Activated CD4-positive, alpha-beta T cell treated with anti-CD3 and anti-CD28 coated beads, Interleukin-2, amount 10 ng/mL, durations not matched to agents 7 days and 5 days (primary cell): ENCODE results near the gene DCLK1. TPM values are rescaled to one million over a fixed set of nuclear protein-coding genes. Genes with fewer than 3 reads are reported as not detected.
"Not testable (repeated sequence)": the region's sequence is repeated elsewhere in the genome, so short reads cannot be mapped to it uniquely, and the experiment has no call there.

ENCODE experiments used
- CTCF ChIA-PET: fragments of 350-600 bp; sonication (Branson Sonifier 250); formaldehyde crosslinking; loops from one replicate; lab custom pipeline; 2021; ENCODE audit warnings: antibody characterized with exemption; lab: Charles Lee
- POLR2A ChIA-PET: fragments of 350-600 bp; sonication (Branson Sonifier 250); formaldehyde crosslinking; loops from one replicate; lab custom pipeline; 2021; ENCODE audit warnings: antibody characterized with exemption; lab: Charles Lee
- DNase-seq: peaks from one replicate; pipeline ENCODE4 v3.0.0-alpha.2; 2020
- H3K27ac Mint-ChIP-seq: one replicate; pipeline ENCODE4 v1.8.0; 2021; ENCODE audit warnings: mild to moderate bottlenecking, moderate library complexity, mixed read lengths
- H3K27me3 Mint-ChIP-seq: one replicate; pipeline ENCODE4 v1.8.0; 2021; ENCODE audit warnings: mixed read lengths
- H3K36me3 Mint-ChIP-seq: one replicate; pipeline ENCODE4 v1.8.0; 2021; ENCODE audit warnings: low read depth, mixed read lengths
- H3K4me1 Mint-ChIP-seq: one replicate; pipeline ENCODE4 v1.8.0; 2021; ENCODE audit warnings: mixed read lengths
- H3K4me3 Mint-ChIP-seq: one replicate; pipeline ENCODE4 v1.8.0; 2021; ENCODE audit warnings: mild to moderate bottlenecking, moderate library complexity, mixed read lengths
- H3K9me3 Mint-ChIP-seq: one replicate; pipeline ENCODE4 v1.8.0; 2021; ENCODE audit warnings: mixed read lengths
- total RNA-seq, 2 experiments: library from RNA; stranded (reverse); gene quantifications; one replicate each; pipeline ENCODE4 v1.2.3, GENCODE V29; 2021

The DCLK1 gene
- total RNA-seq, 2 experiments from 2014 or later, result not detected

- no peaks in the 10 kb centered on the region for H3K36me3 Mint-ChIP-seq
- no peaks in the 10 kb centered on the region for H3K4me1 Mint-ChIP-seq
- POLR2A ChIA-PET, result no interaction called here
- peaks cover 14% of the 10 kb centered on the region for H3K27me3 Mint-ChIP-seq
- H3K4me3 Mint-ChIP-seq, result no peak overlapping the region
- DNase-seq, result no peak
- no peak overlapping the region for H3K27ac Mint-ChIP-seq
- CTCF ChIA-PET, result no interaction called here
- no peaks in the 10 kb centered on the region for H3K9me3 Mint-ChIP-seq
Observed at GRCh38 chr13:36125841-36126240, 5.3 kb downstream of the DCLK1 start.

DNA sequence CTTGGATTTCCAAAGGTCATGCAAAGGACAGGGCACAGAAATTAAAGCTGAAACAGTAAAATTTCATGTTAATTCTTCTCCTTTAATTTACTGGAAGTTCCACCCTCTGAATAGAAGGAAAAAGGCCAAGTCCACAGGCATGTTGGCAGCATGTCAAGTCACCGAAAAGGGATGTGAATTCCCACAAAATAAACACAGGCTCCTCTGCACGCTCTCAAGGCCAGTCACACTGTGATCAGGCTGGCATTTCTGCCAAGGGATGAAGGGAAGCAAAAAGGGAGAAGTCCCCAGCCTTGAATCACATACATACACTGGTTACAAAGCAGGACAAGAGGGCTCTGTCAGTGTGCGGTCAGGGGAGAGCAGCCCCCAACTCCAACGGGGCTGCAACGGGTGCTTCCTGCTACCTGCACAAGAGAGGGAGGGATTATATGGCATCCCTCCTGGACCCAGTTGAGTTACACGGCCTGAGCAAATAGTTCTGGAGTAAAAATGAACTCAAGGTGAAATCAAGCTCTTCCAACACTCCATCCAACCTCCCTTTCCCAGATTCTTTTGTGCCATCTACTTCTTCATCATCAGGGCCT, 6.9 kb downstream of the DCLK1 start:
- Mint-ChIP-seq H3K4me3 (no peak overlapping the region), H3K36me3 (no peaks in the 10 kb centered on the region), H3K4me1 (no peaks in the 10 kb centered on the region), H3K27me3 (peaks cover 2% of the 10 kb centered on the region), H3K27ac (no peak overlapping the region), H3K9me3 (no peaks in the 10 kb centered on the region)
- CTCF ChIA-PET, result no interaction called here
- POLR2A ChIA-PET, result no interaction called here
- no peak for DNase-seq

- H3K27me3 Mint-ChIP-seq, result no peaks in the 10 kb centered on the region
- DNase-seq, result no peak
- H3K4me3 Mint-ChIP-seq, result no peak overlapping the region
- H3K4me1 Mint-ChIP-seq, result no peaks in the 10 kb centered on the region
- POLR2A ChIA-PET, result no interaction called here
- H3K27ac Mint-ChIP-seq, result no peak overlapping the region
- no peaks in the 10 kb centered on the region for H3K9me3 Mint-ChIP-seq
- CTCF ChIA-PET, result no interaction called here
- no peaks in the 10 kb centered on the region for H3K36me3 Mint-ChIP-seq
Observed at GRCh38 chr13:36115306-36115705, 15.9 kb downstream of the DCLK1 start.

- Mint-ChIP-seq H3K9me3 (no peaks in the 10 kb centered on the region), H3K27me3 (no peaks in the 10 kb centered on the region), H3K36me3 (no peaks in the 10 kb centered on the region), H3K27ac (no peak overlapping the region), H3K4me1 (no peaks in the 10 kb centered on the region), H3K4me3 (no peak overlapping the region)
- ChIA-PET POLR2A (no interaction called here), CTCF (no interaction called here)
- no peak for DNase-seq
Observed at GRCh38 chr13:36114233-36114632, 16.9 kb downstream of the DCLK1 start.

DNA sequence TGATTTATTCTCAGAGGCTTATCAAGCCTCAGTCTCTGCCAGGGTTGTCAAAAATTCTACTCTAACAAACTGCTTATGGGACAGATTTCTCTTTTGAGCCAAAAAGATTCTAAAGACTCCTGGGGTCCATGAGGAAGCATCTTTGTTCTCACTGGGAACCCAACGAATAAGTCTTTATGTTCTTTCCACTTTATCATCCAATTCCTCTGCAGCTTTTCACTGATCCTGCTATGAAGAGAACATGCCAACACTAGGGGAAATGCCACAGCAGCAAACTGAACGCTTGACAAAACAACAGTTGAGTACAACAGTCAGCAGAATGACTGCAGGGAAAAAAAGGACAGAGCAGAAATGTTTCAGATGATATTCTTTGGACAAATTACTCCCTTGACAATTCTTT, 22.2 kb downstream of the DCLK1 start:
- POLR2A ChIA-PET, result no interaction called here
- Mint-ChIP-seq H3K36me3 (no peaks in the 10 kb centered on the region), H3K27ac (no peak overlapping the region), H3K4me3 (no peak overlapping the region), H3K27me3 (no peaks in the 10 kb centered on the region), H3K9me3 (no peaks in the 10 kb centered on the region), H3K4me1 (no peaks in the 10 kb centered on the region)
- DNase-seq, result no peak
- CTCF ChIA-PET, result no interaction called here

GRCh38 chr13:36108342-36108741, 22.8 kb downstream of the DCLK1 start:
- POLR2A ChIA-PET, result no interaction called here
- no peak overlapping the region for H3K27ac Mint-ChIP-seq
- CTCF ChIA-PET, result no interaction called here
- H3K27me3 Mint-ChIP-seq, result no peaks in the 10 kb centered on the region
- DNase-seq, result no peak
- H3K9me3 Mint-ChIP-seq, result no peaks in the 10 kb centered on the region
- no peaks in the 10 kb centered on the region for H3K36me3 Mint-ChIP-seq
- no peaks in the 10 kb centered on the region for H3K4me1 Mint-ChIP-seq
- H3K4me3 Mint-ChIP-seq, result no peak overlapping the region

DNA sequence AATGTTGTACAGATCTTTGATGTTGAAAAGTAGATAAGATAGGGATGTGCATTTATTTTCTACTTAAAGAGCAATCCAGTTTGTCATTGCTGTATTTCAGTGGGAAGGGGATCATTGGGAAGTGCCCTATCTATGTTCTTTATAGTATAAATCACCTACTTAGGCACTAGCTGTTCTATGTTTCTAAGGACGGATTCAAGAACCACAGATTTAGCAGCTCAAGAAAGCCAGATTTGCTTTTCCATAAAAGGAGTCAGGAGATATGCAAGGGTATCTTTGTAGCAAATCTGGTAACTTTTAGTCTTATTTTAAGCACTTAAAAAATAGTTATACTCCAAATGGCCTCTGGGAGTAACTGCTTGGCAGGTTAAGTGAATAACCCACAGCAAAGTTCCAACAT, 23.7 kb downstream of the DCLK1 start:
- ChIA-PET CTCF (no interaction called here), POLR2A (no interaction called here)
- H3K4me3 Mint-ChIP-seq, result no peak overlapping the region
- no peak for DNase-seq
- H3K4me1 Mint-ChIP-seq, result no peaks in the 10 kb centered on the region
- no peaks in the 10 kb centered on the region for H3K9me3 Mint-ChIP-seq
- no peaks in the 10 kb centered on the region for H3K27me3 Mint-ChIP-seq
- H3K36me3 Mint-ChIP-seq, result no peaks in the 10 kb centered on the region
- no peak overlapping the region for H3K27ac Mint-ChIP-seq

GRCh38 chr13:36105726-36106125, 25.5 kb downstream of the DCLK1 start:
- DNase-seq, result no peak
- Mint-ChIP-seq H3K4me1 (no peaks in the 10 kb centered on the region), H3K27ac (no peak overlapping the region), H3K9me3 (no peaks in the 10 kb centered on the region), H3K36me3 (no peaks in the 10 kb centered on the region), H3K4me3 (no peak overlapping the region), H3K27me3 (no peaks in the 10 kb centered on the region)
- POLR2A ChIA-PET, result no interaction called here
- CTCF ChIA-PET, result interaction anchor here (1.7 kb wide), 1 partner anchor 26 kb away, joined by 4 read pairs; no protein-coding TSS in a partner anchor

DNA sequence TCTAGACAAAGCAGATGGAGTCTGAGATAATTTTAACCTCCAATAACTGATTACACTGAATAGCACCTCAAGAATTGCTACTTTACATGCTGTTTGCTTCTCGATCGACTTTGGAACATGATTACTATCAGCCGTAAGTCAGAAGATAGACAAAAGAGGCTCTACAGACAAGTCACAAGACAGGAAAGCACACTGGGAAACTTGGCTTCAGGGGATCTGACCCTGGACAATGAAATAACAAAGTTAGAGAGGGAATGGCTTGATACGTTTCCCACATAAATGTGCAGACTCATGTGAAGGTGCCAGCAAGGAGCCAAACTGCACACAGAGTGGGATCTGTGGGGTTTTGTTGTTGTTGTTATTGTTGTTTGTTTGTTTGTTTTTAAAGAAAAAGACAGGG, 28.5 kb downstream of the DCLK1 start:
- Mint-ChIP-seq H3K27me3 (no peaks in the 10 kb centered on the region), H3K27ac (no peak overlapping the region), H3K4me3 (no peak overlapping the region), H3K4me1 (no peaks in the 10 kb centered on the region), H3K36me3 (no peaks in the 10 kb centered on the region), H3K9me3 (peaks cover 2% of the 10 kb centered on the region)
- ChIA-PET POLR2A (no interaction called here), CTCF (interaction anchor here (0.7 kb wide), 1 partner anchor 30 kb away, joined by 3 read pairs; no protein-coding TSS in a partner anchor)
- DNase-seq, result no peak

GRCh38 chr13:36101907-36102306, 29.3 kb downstream of the DCLK1 start:
- DNase-seq, CTCF ChIA-PET, H3K9me3 Mint-ChIP-seq, H3K27me3 Mint-ChIP-seq, POLR2A ChIA-PET, H3K36me3 Mint-ChIP-seq, H3K4me1 Mint-ChIP-seq, H3K4me3 Mint-ChIP-seq, H3K27ac Mint-ChIP-seq: not testable (repeated sequence)

DNA sequence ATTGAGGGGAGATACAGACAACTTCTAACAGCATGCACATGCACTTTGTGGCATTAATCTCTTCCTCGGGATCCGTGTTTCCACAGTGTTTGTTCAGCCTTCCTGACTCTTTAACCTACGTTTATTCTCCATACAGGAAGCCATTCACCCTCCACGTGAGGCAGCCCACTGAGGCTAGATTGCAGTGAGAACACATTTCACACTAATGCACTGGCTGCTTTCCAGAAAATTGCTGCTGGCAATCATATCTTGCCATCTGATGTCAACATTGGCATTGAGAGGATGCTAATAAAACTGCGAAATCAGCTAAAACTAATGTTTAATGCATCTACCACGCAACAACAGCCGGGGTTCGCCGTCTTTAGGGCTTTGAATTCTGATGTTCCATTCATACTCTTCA, 30.0 kb downstream of the DCLK1 start:
- no peaks in the 10 kb centered on the region for H3K27me3 Mint-ChIP-seq
- no peak for DNase-seq
- H3K4me3 Mint-ChIP-seq, result no peak overlapping the region
- no peak overlapping the region for H3K27ac Mint-ChIP-seq
- no peaks in the 10 kb centered on the region for H3K36me3 Mint-ChIP-seq
- H3K4me1 Mint-ChIP-seq, result no peaks in the 10 kb centered on the region
- CTCF ChIA-PET, result no interaction called here
- POLR2A ChIA-PET, result no interaction called here
- peaks cover 2% of the 10 kb centered on the region for H3K9me3 Mint-ChIP-seq

DNA sequence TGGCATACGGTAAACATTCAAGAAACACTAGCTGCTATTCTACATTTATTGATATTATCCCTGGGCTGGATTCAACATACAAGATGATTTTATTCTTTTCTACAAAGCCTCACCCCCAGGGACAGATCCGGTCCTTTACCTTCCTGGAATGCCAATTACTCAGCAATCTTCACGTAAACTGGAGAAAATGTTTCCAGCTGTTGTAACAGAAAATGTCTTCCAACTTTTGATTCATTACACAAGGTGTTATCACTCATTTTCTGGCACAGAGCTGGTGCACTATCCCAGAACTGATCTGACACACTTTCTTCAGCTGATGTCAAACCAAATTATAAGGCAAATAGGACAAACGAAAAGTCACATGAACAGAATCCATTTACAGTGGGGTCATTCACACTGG, 33.1 kb downstream of the DCLK1 start:
- Mint-ChIP-seq H3K4me3 (no peak overlapping the region), H3K27ac (no peak overlapping the region), H3K27me3 (no peaks in the 10 kb centered on the region), H3K9me3 (peaks cover 2% of the 10 kb centered on the region), H3K4me1 (no peaks in the 10 kb centered on the region), H3K36me3 (no peaks in the 10 kb centered on the region)
- ChIA-PET CTCF (no interaction called here), POLR2A (no interaction called here)
- no peak for DNase-seq

DNA sequence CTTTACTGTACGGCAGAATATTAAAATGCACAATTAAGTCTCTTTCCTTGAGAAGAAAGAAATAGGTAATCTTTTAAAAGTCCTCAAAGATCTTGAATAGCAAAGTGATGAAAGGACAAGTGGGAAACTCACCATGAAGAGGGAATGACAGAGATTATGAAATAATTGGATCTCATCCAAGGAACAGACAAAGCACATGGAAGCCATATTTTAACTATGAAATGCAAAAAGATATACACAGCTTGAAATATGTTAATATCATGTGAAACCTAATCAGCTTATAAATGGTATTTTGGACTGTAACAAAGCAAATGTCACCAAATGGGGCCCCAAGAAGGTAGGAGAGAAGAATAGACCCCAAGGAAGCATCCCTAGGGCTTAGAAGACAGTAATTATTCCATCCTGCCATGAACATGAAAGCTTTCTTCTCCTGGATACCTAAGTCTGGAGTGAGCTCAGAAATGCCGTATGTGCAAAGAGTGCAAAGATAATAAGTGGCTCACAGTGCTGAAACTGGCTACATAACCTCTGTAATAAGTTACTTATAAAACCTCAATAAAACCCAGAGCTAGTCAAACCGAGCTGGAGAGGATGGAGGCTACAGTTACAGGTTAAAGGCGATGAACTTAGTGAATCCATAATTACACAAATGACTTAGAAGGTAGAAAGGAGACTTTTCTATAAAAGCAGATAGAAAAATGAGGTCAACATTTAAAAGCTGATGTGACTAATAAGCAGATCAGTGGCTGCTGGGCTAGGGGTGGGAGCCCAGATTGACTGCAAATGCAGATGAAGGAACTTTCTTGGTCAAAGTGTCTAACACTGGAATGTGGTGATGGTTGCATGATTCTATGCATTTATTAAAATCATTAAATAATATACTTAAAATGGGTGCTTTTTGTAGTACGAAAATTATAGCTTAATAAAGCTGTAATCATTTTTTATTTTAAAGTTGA, 34.4 kb downstream of the DCLK1 start:
- Mint-ChIP-seq H3K36me3 (no peaks in the 10 kb centered on the region), H3K27me3 (no peaks in the 10 kb centered on the region), H3K4me1 (no peaks in the 10 kb centered on the region), H3K27ac (no peak overlapping the region), H3K4me3 (no peak overlapping the region), H3K9me3 (peaks cover 2% of the 10 kb centered on the region)
- ChIA-PET POLR2A (no interaction called here), CTCF (interaction anchor here (0.7 kb wide), 1 partner anchor 14 kb away, joined by 3 read pairs; no protein-coding TSS in a partner anchor)
- DNase-seq, result no peak
